ENCODE results near the gene PIPOX. TPM values are rescaled to one million over a fixed set of nuclear protein-coding genes. Genes with fewer than 3 reads are reported as not detected.
"Not testable (repeated sequence)": the region's sequence is repeated elsewhere in the genome, so short reads cannot be mapped to it uniquely, and the experiment has no call there.

PIPOX gene
- total RNA-seq, 2 donors from 2014 or later: 4.3 to 7.8 TPM

- H3K27me3 ChIP-seq (replicated peaks; ENCODE audit: insufficient read depth): no peaks in the 10 kb centered on the region
- H3K36me3 ChIP-seq: peaks cover 53% of the 10 kb centered on the region
- H3K4me1 ChIP-seq (ENCODE audit: control insufficient read depth in 1 of 2, low read depth in 2 of 2): no peaks in the 10 kb centered on the region
- no peak overlapping the region for H3K27ac ChIP-seq
- DNase-seq (ENCODE audit: low spot score): no peak
- no peak for ATAC-seq (ENCODE audit: insufficient number of reproducible peaks, low FRiP score, low read depth)
- TF ChIP-seq CTCF (IDR thresholded peaks at IDR 0.05): no peak
- H3K9me3 ChIP-seq: no peaks in the 10 kb centered on the region
- H3K4me3 ChIP-seq: no peak overlapping the region
Measured at GRCh38 chr17:29080965-29081364, 38.0 kb downstream of the PIPOX start.

GRCh38 chr17:29084541-29085146 lies 41.7 kb downstream of the PIPOX start:
- no peak for DNase-seq (ENCODE audit: low spot score)
- Histone ChIP-seq H3K4me1 (ENCODE audit: control insufficient read depth in 1 of 2, low read depth in 2 of 2) (no peaks in the 10 kb centered on the region), H3K9me3 (no peaks in the 10 kb centered on the region), H3K27me3 (replicated peaks; ENCODE audit: insufficient read depth) (no peaks in the 10 kb centered on the region), H3K4me3 (no peak overlapping the region), H3K36me3 (peaks cover 80% of the 10 kb centered on the region), H3K27ac (no peak overlapping the region)
- TF ChIP-seq CTCF (IDR thresholded peaks at IDR 0.05): no peak
- ATAC-seq (ENCODE audit: insufficient number of reproducible peaks, low FRiP score, low read depth): no peak

- no peak overlapping the region for H3K4me3 ChIP-seq
- H3K27ac ChIP-seq: no peak overlapping the region
- no peaks in the 10 kb centered on the region for H3K27me3 ChIP-seq (replicated peaks; ENCODE audit: insufficient read depth)
- TF ChIP-seq CTCF (IDR thresholded peaks at IDR 0.05): no peak
- H3K36me3 ChIP-seq: peaks cover 80% of the 10 kb centered on the region
- H3K9me3 ChIP-seq: no peaks in the 10 kb centered on the region
- H3K4me1 ChIP-seq (ENCODE audit: control insufficient read depth in 1 of 2, low read depth in 2 of 2): no peaks in the 10 kb centered on the region
- ATAC-seq (ENCODE audit: insufficient number of reproducible peaks, low FRiP score, low read depth) (no peak), DNase-seq (ENCODE audit: low spot score) (no peak)
Measured at GRCh38 chr17:29085223-29085622, 42.3 kb downstream of the PIPOX start.

GRCh38 chr17:29086628-29087332 lies 43.8 kb downstream of the PIPOX start:
- H3K4me1 ChIP-seq (ENCODE audit: control insufficient read depth in 1 of 2, low read depth in 2 of 2): no peaks in the 10 kb centered on the region
- no peak overlapping the region for H3K27ac ChIP-seq
- TF ChIP-seq CTCF (IDR thresholded peaks at IDR 0.05): no peak
- no peak overlapping the region for H3K4me3 ChIP-seq
- H3K9me3 ChIP-seq: no peaks in the 10 kb centered on the region
- H3K27me3 ChIP-seq (replicated peaks; ENCODE audit: insufficient read depth): no peaks in the 10 kb centered on the region
- ATAC-seq (ENCODE audit: insufficient number of reproducible peaks, low FRiP score, low read depth) (no peak), DNase-seq (ENCODE audit: low spot score) (no peak)
- peaks cover 80% of the 10 kb centered on the region for H3K36me3 ChIP-seq

DNA sequence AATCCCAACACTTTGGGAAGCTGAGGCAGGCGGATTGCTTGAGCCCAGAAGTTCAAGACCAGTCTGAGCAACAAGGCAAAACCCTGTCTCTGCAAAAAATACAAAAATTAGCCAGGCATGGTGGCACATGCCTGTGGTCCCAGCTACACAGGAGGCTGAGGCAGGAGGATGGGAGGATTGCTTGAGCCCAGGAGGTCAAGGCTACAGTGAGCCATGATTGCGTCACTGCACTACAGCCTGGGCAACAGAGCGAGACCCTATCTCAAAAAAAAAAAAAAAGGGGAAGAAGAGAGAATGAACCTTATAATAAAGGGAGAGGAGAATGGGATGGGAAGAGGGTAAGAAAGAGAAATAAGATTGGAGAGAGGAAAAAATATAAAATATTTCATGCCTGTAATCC lies 45.8 kb downstream of the PIPOX start:
- H3K27me3 ChIP-seq (replicated peaks; ENCODE audit: insufficient read depth); ATAC-seq (ENCODE audit: insufficient number of reproducible peaks, low FRiP score, low read depth): not testable (repeated sequence)

More for the DNA sequence above, 45.8 kb downstream of the PIPOX start:
- not testable (repeated sequence) for DNase-seq (ENCODE audit: low spot score); H3K27ac ChIP-seq; H3K9me3 ChIP-seq; H3K4me1 ChIP-seq (ENCODE audit: control insufficient read depth in 1 of 2, low read depth in 2 of 2); H3K4me3 ChIP-seq
- peaks cover 87% of the 10 kb centered on the region for H3K36me3 ChIP-seq

Measured in thoracic aorta (tissue), 2 donors.